GM12878 (cell line): ENCODE results near the gene DNAJC22. TPM values are rescaled to one million over a fixed set of nuclear protein-coding genes. Genes with fewer than 3 reads are reported as not detected.
"Not testable (repeated sequence)": the region's sequence is repeated elsewhere in the genome, so short reads cannot be mapped to it uniquely, and the experiment has no call there.

Experiments
- ATAC-seq: fragments of 200-7000 bp; cut with Tn5 transposase; 3 replicates; pipeline ENCODE4 v1.9.1; 2020; ENCODE audit warnings: mild to moderate bottlenecking, moderate library complexity
- BruUV-seq: library from RNA; stranded (reverse); fragments of 400-500 nt; replicated peaks from 2 replicates; lab custom pipeline; 2021; lab: Mats Ljungman, UMichigan
- CTCF ChIA-PET: fragments of 300-600 bp; sonication (Branson Sonifier 250); formaldehyde crosslinking; extraction: SDS; loops from one replicate; lab custom pipeline; 2021; ENCODE audit warnings: inconsistent platforms; lab: Yijun Ruan, JAX
- POLR2A ChIA-PET: fragments of 350-600 bp; formaldehyde crosslinking; extraction: SDS; loops from one replicate; lab custom pipeline; 2021; ENCODE audit warnings: inconsistent platforms; lab: Charles Lee
- RAD21 ChIA-PET: fragments of 300-600 bp; sonication (Branson Sonifier 250); formaldehyde crosslinking; loops from one replicate; lab custom pipeline; 2023; ENCODE audit warnings: antibody characterized with exemption; ENCODE audit not compliant: unreplicated experiment; lab: Charles Lee
- SMC1A ChIA-PET: fragments of 300-600 bp; sonication (Branson Sonifier 250); formaldehyde crosslinking; loops from one replicate; lab custom pipeline; 2023; ENCODE audit not compliant: unreplicated experiment, uncharacterized antibody; lab: Charles Lee
- DNase-seq: peaks from one replicate; pipeline ENCODE4 v3.0.0-alpha.2; 2011; ENCODE audit warnings: low read depth, low spot score
- FAIRE-seq: peaks from 3 replicates; lab custom pipeline; 2011; peaks lifted over from hg19 to GRCh38; lab: Jason Lieb, UNC
- H2AFZ ChIP-seq: 2 replicates; pipeline ENCODE4 v1.6.0; 2011; ENCODE audit warnings: low read depth, low read length, control low read depth; ENCODE audit not compliant: control insufficient read depth
- H3K27ac ChIP-seq: 2 replicates; pipeline ENCODE4 v1.5.1; 2011; ENCODE audit warnings: control low read depth; ENCODE audit not compliant: control insufficient read depth, insufficient read depth
- H3K27me3 ChIP-seq, 2 experiments: replicated peaks in 1 of 2; 2 replicates each; pipeline versions ENCODE4 v1.6.0 to v1.6.1; 2011; ENCODE audit warnings: low read length in 1 of 2; ENCODE audit not compliant: control insufficient read depth in 2 of 2, insufficient read depth in 2 of 2
- H3K36me3 ChIP-seq, 2 experiments: 2 replicates each; pipeline ENCODE4 v1.5.1; 2011; ENCODE audit warnings: low read length in 1 of 2; ENCODE audit not compliant: control insufficient read depth in 2 of 2, insufficient read depth in 2 of 2
- H3K4me1 ChIP-seq: 2 replicates; pipeline ENCODE4 v1.6.1; 2011; ENCODE audit warnings: mild to moderate bottlenecking, low read length, moderate library complexity, mixed read lengths; ENCODE audit not compliant: control insufficient read depth, insufficient read depth
- H3K4me2 ChIP-seq: 2 replicates; pipeline ENCODE4 v1.6.0; 2011; ENCODE audit warnings: control low read depth; ENCODE audit not compliant: control insufficient read depth, insufficient read depth
- H3K4me3 ChIP-seq: fragments of 200-600 bp; sonication (generic); 2 replicates; pipeline ENCODE4 v1.5.1; 2016
- H3K79me2 ChIP-seq: 2 replicates; pipeline ENCODE4 v1.6.0; 2011; ENCODE audit warnings: low read length; ENCODE audit not compliant: control insufficient read depth, insufficient read depth
- H3K9ac ChIP-seq: 2 replicates; pipeline ENCODE4 v1.8.0; 2011; ENCODE audit warnings: low read length, control low read depth, mixed read lengths; ENCODE audit not compliant: control insufficient read depth, insufficient read depth
- H3K9me3 ChIP-seq: replicated peaks from 3 replicates; pipeline ENCODE4 v1.5.1; 2011; ENCODE audit warnings: mild to moderate bottlenecking, low read length; ENCODE audit not compliant: control insufficient read depth, insufficient read depth
- H4K20me1 ChIP-seq: 2 replicates; pipeline ENCODE4 v1.6.0; 2011; ENCODE audit not compliant: control insufficient read depth, insufficient read depth
- WGBS: methylation state at CpG from one replicate; pipeline ENCODE4 v1.1.6; 2016; ENCODE audit warnings: low lambda C conversion rate; ENCODE audit not compliant: insufficient replicate concordance, insufficient coverage; ENCODE audit errors: missing lambda C conversion rate; 5-methylcytosine and 5-hydroxymethylcytosine counted together
- in situ Hi-C: fragments of 300-500 bp; cut with MboI; formaldehyde crosslinking; loops from 9 replicates; pipeline ENCODE4 v1.14.3; 2018; ENCODE audit warnings: mixed read lengths
- intact Hi-C: fragments of 100-400 bp; cut with micrococcal nuclease; formaldehyde crosslinking; loops from one replicate; pipeline ENCODE4 v1.14.2; 2022; ENCODE audit not compliant: unreplicated experiment
- polyA plus RNA-seq, 11 experiments: library from polyadenylated mRNA; depleted of rRNA in 4 of 11; unstranded in 6 of 11; stranded (reverse) in 5 of 11; fragments of >200 nt; fragmentation: Nextera tagmentation in 4 of 11; fragmentation: Illumina TruSeq in 1 of 11; extraction: Ambion mirVana in 4 of 11; extraction: Trizol in 1 of 11; gene quantifications; 1 replicate in 1 of 11; 2 replicates in 10 of 11; pipeline versions ENCODE4 v1.2.1 to v1.2.3, GENCODE V29; 2011 to 2016; ENCODE audit warnings: inconsistent platforms in 2 of 11, missing spikeins in 2 of 11, low read depth in 1 of 11
- total RNA-seq, 4 experiments: library from RNA; depleted of rRNA in 3 of 4; stranded (reverse); fragments of >200 nt in 3 of 4; fragmentation: Illumina TruSeq in 1 of 4; extraction: Trizol in 1 of 4; gene quantifications; 2 replicates each; pipeline versions ENCODE4 v1.2.1 to v1.2.3, GENCODE V29; 2013 to 2021
- TF ChIP-seq, protein P1 (sequence below): fragments of 450-650 bp; formaldehyde crosslinking; IDR thresholded peaks from 2 replicates; pipeline ENCODE4 v1.5.0; 2022; ENCODE audit warnings: mild to moderate bottlenecking, missing genetic modification characterization

DNAJC22 gene
- total and polyA plus RNA-seq, 10 of the 15 experiments (the other 5 are each of a cell fraction or from before 2014, with no cell fraction given): 0.06 to 0.61 (median 0.13) TPM; not detected in 3

DNA sequence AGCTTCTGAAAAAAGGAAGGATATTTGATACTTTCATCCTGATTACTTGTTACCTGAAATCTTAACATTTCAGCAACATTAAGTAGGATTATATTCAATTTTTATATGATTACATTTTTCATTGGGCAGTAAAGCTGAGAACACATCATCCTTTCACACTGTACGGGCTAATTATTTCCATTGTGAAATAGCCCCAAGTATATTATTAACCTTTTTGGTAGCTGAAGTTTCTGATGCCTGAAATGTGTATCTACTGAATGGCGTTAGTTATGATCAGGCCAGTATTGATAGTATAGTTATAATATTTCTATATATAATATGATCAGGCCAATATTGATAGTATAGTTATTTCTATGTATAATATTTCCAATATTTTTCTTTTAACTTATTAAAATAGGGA lies 30.7 kb downstream of the DNAJC22 start (continued):
- TF ChIP-seq, protein P1, sequence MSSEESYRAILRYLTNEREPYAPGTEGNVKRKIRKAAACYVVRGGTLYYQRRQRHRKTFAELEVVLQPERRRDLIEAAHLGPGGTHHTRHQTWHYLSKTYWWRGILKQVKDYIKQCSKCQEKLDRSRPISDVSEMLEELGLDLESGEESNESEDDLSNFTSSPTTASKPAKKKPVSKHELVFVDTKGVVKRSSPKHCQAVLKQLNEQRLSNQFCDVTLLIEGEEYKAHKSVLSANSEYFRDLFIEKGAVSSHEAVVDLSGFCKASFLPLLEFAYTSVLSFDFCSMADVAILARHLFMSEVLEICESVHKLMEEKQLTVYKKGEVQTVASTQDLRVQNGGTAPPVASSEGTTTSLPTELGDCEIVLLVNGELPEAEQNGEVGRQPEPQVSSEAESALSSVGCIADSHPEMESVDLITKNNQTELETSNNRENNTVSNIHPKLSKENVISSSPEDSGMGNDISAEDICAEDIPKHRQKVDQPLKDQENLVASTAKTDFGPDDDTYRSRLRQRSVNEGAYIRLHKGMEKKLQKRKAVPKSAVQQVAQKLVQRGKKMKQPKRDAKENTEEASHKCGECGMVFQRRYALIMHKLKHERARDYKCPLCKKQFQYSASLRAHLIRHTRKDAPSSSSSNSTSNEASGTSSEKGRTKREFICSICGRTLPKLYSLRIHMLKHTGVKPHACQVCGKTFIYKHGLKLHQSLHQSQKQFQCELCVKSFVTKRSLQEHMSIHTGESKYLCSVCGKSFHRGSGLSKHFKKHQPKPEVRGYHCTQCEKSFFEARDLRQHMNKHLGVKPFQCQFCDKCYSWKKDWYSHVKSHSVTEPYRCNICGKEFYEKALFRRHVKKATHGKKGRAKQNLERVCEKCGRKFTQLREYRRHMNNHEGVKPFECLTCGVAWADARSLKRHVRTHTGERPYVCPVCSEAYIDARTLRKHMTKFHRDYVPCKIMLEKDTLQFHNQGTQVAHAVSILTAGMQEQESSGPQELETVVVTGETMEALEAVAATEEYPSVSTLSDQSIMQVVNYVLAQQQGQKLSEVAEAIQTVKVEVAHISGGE (CRISPR knock-in tag): no peak

DNA sequence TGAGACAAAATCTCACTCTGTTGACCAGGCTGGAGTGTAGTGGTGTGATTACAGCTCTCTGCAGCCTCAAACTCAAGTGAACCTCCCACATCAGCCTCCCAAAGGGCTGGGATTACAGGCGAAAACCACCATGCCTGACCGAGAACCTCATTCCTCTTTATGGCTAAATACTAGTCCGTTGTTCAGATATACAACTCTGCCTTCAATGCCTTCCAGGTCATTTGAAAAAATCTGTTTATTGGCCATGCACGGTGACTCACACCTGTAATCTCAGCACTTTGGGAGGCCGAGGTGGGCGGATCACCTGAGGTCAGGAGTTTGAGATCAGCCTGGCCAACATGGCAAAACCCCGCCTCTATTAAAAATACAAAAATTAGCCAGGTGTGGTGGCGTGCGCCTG lies 33.5 kb downstream of the DNAJC22 start:
- H3K9me3 ChIP-seq, H3K36me3 ChIP-seq, H3K4me3 ChIP-seq, H3K27ac ChIP-seq, H2AFZ ChIP-seq, H3K4me1 ChIP-seq, H3K27me3 ChIP-seq, RAD21 ChIA-PET, H3K9ac ChIP-seq, POLR2A ChIA-PET, SMC1A ChIA-PET, CTCF ChIA-PET, BruUV-seq, H4K20me1 ChIP-seq, DNase-seq, intact Hi-C loops, ATAC-seq, FAIRE-seq, in situ Hi-C loops, H3K4me2 ChIP-seq: not testable (repeated sequence)
- WGBS: 94% methylated on average over 9 of the region's 9 CpGs
- H3K79me2 ChIP-seq: peaks cover 78% of the 10 kb centered on the region
